Activated CD8-positive, alpha-beta T cell treated with anti-CD3 and anti-CD28 coated beads for 36 hours (primary cell): ENCODE data around the gene ADARB2. TPM values are rescaled to one million over a fixed set of nuclear protein-coding genes. Genes with fewer than 3 reads are reported as not detected.

Experiments
- ATAC-seq: fragments of 200-7000 bp; cut with Tn5 transposase; one replicate; pipeline ENCODE4 v1.10.0; 2021; ENCODE audit warnings: mild to moderate bottlenecking, moderate library complexity
- CTCF ChIA-PET: fragments of 350-600 bp; sonication (Branson Sonifier 250); formaldehyde crosslinking; loops from one replicate; lab custom pipeline; 2021; ENCODE audit warnings: antibody characterized with exemption; lab: Charles Lee
- POLR2A ChIA-PET: fragments of 350-600 bp; sonication (Branson Sonifier 250); formaldehyde crosslinking; loops from one replicate; lab custom pipeline; 2021; ENCODE audit warnings: antibody characterized with exemption; lab: Charles Lee
- DNase-seq: peaks from one replicate; pipeline ENCODE4 v3.0.0-alpha.2; 2020
- H3K27ac Mint-ChIP-seq: one replicate; pipeline ENCODE4 v1.8.0; 2021; ENCODE audit warnings: mild to moderate bottlenecking, mixed read lengths
- H3K27me3 Mint-ChIP-seq: one replicate; pipeline ENCODE4 v1.8.0; 2021; ENCODE audit warnings: mixed read lengths
- H3K36me3 Mint-ChIP-seq: one replicate; pipeline ENCODE4 v1.8.0; 2021; ENCODE audit warnings: low read depth, mixed read lengths
- H3K4me1 Mint-ChIP-seq: one replicate; pipeline ENCODE4 v1.8.0; 2021; ENCODE audit warnings: low read depth, mixed read lengths
- H3K4me3 Mint-ChIP-seq: one replicate; pipeline ENCODE4 v1.8.0; 2021; ENCODE audit warnings: mild to moderate bottlenecking, moderate library complexity, mixed read lengths
- H3K9me3 Mint-ChIP-seq: one replicate; pipeline ENCODE4 v1.8.0; 2021; ENCODE audit warnings: mixed read lengths
- CTCF ChIP-seq: fragments of 200-600 bp; IDR thresholded peaks from one replicate; pipeline ENCODE4 v1.8.0; 2022; ENCODE audit warnings: antibody characterized with exemption, mild to moderate bottlenecking
- intact Hi-C: fragments of 100-400 bp; cut with micrococcal nuclease; formaldehyde crosslinking; loops from one replicate; pipeline ENCODE4 v1.10.0; 2022
- total RNA-seq, 2 experiments: library from RNA; stranded (reverse); gene quantifications; one replicate each; pipeline ENCODE4 v1.2.3, GENCODE V29; 2021

ADARB2 gene
- total RNA-seq, 2 experiments from 2014 or later = 1.3 to 1.6 TPM

GRCh38 chr10:1526436-1527055 lies 210.8 kb downstream of the ADARB2 start:
- ATAC-seq (no peak), DNase-seq (no peak)
- no peak for TF ChIP-seq CTCF
- Mint-ChIP-seq H3K36me3 (no peaks in the 10 kb centered on the region), H3K27ac (no peak overlapping the region), H3K9me3 (no peaks in the 10 kb centered on the region), H3K27me3 (peaks cover 2% of the 10 kb centered on the region), H3K4me3 (no peak overlapping the region), H3K4me1 (no peaks in the 10 kb centered on the region)
- POLR2A ChIA-PET = no interaction called here
- CTCF ChIA-PET = no interaction called here
- intact Hi-C loops = no loop called here

GRCh38 chr10:1525354-1526162 lies 211.8 kb downstream of the ADARB2 start:
- Mint-ChIP-seq H3K27ac (no peak overlapping the region), H3K9me3 (no peaks in the 10 kb centered on the region), H3K4me1 (no peaks in the 10 kb centered on the region), H3K4me3 (no peak overlapping the region), H3K27me3 (peaks cover under 1% of the 10 kb centered on the region), H3K36me3 (no peaks in the 10 kb centered on the region)
- ChIA-PET POLR2A (no interaction called here), CTCF (interaction anchor here (0.6 kb wide), 1 partner anchor 12 kb away, joined by 3 read pairs; no protein-coding TSS in a partner anchor)
- intact Hi-C loops = no loop called here
- no peak for ATAC-seq
- TF ChIP-seq CTCF = no peak
- no peak for DNase-seq

GRCh38 chr10:1524540-1524939 lies 212.8 kb downstream of the ADARB2 start:
- no peak for ATAC-seq
- Mint-ChIP-seq H3K27ac (no peak overlapping the region), H3K27me3 (no peaks in the 10 kb centered on the region), H3K36me3 (no peaks in the 10 kb centered on the region), H3K4me3 (no peak overlapping the region), H3K9me3 (no peaks in the 10 kb centered on the region), H3K4me1 (no peaks in the 10 kb centered on the region)
- TF ChIP-seq CTCF = no peak
- intact Hi-C loops = no loop called here
- ChIA-PET POLR2A (no interaction called here), CTCF (no interaction called here)
- DNase-seq = no peak

DNA sequence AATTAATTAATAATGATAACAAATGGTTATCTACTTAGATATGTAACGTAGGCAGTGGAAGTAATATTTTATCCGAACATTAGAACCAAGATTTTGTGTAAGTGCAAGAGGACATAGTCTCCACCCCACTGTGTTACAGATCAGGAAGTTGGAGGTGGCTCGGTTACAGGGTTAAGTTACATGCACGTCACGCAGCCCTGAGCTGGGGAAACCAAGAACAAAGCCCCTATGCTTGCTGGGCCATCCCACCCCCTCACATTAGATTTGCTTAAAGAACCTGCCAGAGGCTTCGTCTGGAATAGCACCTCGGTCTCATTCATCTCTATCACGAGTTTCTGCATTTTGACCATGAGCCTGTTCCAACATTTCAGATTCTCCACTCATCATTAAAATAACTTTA lies 214.1 kb downstream of the ADARB2 start:
- no peak overlapping the region for H3K27ac Mint-ChIP-seq
- no peak for TF ChIP-seq CTCF
- ATAC-seq (no peak), DNase-seq (no peak)
- intact Hi-C loops = no loop called here
- H3K4me3 Mint-ChIP-seq = no peak overlapping the region
- no peaks in the 10 kb centered on the region for H3K27me3 Mint-ChIP-seq
- H3K4me1 Mint-ChIP-seq = no peaks in the 10 kb centered on the region
- CTCF ChIA-PET = no interaction called here
- POLR2A ChIA-PET = interaction anchor here (0.6 kb wide), 1 partner anchor 34 kb away, joined by 3 read pairs; no protein-coding TSS in a partner anchor
- no peaks in the 10 kb centered on the region for H3K36me3 Mint-ChIP-seq
- no peaks in the 10 kb centered on the region for H3K9me3 Mint-ChIP-seq

- Mint-ChIP-seq H3K36me3 (no peaks in the 10 kb centered on the region), H3K27ac (no peak overlapping the region), H3K4me3 (no peak overlapping the region), H3K4me1 (no peaks in the 10 kb centered on the region), H3K9me3 (no peaks in the 10 kb centered on the region), H3K27me3 (no peaks in the 10 kb centered on the region)
- intact Hi-C loops = no loop called here
- DNase-seq (no peak), ATAC-seq (no peak)
- no peak for TF ChIP-seq CTCF
- POLR2A ChIA-PET = no interaction called here
- CTCF ChIA-PET = no interaction called here
These were observed 215.1 kb downstream of the ADARB2 start for GRCh38 chr10:1522237-1522636.
